Stimulated activated CD8-positive, alpha-beta memory T cell treated with anti-CD3 and anti-CD28 coated beads, Interleukin-4, amount 100 ng/mL, for 48 hours (primary cell): ENCODE measurements around the gene NANOS3.
"Not testable (repeated sequence)": the region's sequence is repeated elsewhere in the genome, so short reads cannot be mapped to it uniquely, and the experiment has no call there.

Experiments
- DNase-seq: peaks from one replicate; pipeline ENCODE4 v3.0.0-alpha.2; 2020

Gene NANOS3

DNA sequence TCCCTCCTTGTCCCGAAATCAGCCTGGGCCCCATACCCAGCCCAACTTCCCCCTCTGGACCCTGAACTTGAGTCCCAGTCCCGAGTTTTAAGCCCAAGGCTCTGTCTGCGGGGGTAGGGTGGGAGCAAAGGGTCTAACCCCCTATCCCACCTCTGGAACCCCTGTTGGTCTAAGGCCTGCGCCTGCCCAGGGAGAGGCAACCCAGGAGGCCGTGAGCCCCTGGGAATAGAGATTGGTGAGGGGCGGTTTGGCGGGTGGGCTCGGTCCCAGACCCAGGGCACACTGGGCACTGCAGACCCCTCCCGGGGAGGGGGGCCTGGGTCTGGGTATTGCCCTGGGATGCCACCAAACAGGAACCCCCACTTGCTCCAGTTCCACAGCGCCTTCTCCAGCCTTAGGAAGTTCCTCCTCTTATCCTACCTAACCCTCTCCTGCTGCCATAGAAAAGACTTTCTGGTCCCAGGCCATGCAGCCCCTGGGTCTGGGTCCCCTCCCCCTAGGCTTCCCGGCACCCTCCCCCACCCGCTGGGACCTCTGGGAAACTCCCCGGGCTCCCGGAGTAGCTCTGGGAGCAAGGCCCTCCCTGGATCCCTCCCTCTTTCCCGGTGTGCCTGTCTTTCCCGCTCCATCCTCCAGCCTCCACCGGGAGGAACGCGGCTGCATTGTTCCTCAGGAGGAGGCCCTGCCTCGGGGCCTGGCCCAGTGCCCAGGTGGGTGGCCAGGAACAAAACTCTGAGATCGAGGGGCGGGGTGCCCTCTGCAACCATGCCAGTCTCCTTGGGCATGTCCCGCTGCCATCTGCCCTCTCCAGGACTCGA, 33.6 kb upstream of the NANOS3 start:
- DNase-seq: peak; percentile 30

DNA sequence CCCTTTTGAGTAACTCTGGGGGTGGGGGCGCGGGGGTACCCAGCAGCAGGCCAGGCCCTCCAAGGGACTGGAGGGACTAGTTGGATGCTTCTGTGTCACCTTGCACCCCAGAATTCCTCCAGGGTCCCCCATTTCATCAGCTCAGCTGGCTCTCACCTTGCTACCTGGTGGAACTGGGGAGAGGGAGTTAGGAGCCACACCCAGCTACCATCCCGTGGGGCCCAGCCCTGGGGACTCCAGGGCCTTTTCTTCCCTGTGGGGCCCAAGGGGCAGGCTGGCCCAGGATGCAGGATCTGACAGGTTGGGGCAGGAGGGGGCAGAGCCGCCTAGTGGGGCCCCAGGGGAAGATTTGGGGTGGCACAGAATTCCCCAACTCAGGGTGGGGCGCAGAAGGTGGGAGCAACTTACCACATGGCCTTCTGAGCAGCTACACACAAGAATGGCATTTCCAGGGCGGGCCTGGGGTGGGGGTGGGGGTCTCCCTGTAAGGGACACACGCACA, 32.8 kb upstream of the NANOS3 start:
- peak; percentile 30 for DNase-seq

DNA sequence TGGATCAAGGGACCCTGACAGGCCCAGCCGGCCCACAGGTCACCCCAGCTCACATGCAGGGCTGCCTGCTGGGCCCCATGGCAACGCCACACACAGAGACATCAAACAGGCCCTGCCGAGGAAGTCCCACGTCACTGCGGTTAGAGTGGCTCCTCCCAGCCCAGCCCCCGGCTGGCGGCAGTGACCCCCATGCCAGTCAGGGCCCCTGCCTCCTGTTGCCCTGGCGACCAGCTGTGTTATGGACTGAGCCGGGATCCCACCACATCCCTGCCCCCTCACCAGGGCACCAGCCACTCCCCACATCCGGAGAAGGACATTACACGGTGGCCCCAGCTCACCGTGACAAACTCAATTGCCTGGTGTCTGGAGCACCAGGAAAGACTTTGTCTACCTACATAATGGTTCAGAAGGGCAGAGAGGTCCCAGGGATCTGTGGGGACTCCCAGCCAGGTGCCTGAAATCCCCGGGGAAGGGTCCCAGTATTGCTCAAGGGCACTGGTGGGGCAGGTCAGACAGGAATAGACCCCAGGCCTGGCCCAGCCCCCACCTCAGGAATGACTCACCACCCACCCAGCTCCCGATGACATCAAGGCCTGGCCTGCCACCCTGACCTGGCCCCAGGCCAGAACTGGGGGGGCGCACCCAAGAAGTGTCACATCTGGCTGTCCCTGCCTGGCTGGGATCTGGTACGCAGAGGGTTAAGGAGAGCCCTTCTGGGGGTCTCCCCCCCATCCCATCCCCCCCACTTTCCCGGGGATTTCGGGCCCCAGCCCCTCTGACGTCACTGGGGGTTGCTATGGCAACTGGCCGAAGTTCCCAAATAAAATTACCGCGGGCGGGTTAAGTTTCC, 30.2 kb upstream of the NANOS3 start:
- peak; percentile 98 for DNase-seq

GRCh38 chr19:13847407-13848339, 29.3 kb upstream of the NANOS3 start:
- peak; percentile 87 for DNase-seq

DNA sequence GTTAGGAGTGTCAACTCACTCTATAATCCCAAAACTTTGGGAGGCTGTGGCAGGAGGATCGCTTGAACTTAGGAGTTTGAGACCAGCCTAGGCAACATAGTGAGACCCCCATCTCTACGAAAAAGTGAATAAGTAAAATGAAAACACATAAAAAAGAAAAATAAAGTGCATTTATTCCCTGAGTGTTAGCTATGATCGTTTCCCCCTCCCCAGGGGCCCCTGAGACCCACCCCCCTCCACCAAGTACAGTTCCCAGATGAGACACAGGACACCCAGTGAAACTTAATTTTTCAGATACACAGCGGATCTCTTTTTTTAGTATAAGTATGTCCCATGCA, 28.6 kb upstream of the NANOS3 start:
- DNase-seq: no peak

GRCh38 chr19:13848798-13849676, 27.9 kb upstream of the NANOS3 start:
- DNase-seq: no peak

DNA sequence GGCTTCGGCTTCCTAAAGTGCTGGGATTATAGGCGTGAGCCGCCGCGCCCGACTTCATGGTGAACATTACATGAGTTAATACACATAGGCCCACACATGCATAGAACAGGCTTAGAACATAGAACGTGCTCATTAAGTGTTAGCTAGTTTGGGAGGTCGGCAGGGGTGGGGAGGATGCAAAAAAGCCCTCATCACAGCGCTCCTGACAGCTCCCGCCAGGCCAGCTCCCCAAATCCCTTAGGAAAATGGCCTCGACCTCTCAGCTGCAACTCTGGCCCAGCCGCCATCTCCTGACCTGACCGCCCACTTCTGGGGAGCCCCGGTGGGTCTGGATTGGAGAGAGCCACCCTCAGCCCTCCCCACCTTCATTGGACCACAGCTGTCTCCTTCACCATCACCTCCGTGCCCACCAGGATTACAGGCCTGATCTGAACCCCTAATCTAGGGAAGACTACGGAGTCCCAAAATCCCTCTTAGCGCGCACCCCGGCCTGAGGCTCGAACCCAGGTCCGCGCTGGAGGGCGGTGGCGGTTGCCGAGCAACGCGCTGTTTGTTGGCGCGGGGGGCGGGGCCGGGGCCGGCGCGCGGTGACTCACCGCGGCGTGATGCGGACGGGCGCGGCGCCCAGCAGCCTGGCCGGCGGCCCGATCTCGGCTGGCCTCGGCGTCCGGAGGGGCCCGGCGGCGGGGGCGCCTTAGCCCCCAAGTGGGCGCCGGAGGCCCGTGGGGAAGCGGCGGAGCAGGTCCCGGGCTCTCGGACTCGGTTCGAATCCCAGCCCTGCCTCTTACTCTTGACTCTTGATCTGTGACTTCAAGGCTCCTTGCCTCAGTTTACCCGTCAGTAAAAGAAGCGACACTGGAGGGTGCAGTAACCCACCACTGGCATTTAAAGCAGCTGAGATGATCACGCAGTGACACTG, 26.7 kb upstream of the NANOS3 start:
- DNase-seq: peak; percentile 82

DNA sequence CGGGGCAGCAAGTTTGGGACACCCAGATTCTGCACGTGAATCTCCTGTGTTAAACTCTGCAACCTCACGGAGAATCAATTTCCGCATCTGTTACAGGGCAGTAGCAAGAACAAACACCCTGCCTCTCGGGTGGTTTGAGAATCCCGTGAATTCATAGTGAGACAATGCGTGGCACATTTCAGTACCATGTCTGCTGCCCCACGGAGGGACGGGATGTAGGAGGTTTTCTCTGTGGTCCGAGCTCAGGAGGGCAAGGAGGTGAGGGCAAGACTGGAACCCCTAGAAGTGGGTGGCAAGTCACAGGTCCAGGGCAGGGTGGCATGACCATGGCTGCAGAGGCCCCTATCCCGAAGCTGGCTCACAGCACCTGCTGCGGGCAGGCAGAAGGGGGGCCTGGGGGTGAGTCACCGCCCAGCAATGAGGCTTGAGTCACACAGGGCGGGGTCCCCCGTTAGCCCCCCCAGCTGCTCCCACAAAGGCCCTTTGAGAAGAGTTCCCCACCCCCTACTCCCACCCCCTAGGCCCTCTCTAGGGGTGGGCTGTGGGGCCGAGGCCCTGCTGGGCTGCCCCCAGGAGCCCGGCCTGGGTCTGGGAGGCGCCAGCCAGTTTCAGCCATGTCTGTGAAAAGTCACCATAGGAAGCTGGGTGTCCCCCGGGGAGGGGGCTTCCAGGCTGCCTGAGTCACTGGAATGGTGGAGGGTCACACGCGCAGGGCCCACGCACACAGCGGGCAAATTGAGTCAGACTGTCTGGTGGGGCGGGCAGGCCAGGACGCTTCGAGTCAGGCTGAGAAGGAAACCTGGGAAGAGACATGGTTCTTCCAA, 25.8 kb upstream of the NANOS3 start:
- peak; percentile 74 for DNase-seq

DNA sequence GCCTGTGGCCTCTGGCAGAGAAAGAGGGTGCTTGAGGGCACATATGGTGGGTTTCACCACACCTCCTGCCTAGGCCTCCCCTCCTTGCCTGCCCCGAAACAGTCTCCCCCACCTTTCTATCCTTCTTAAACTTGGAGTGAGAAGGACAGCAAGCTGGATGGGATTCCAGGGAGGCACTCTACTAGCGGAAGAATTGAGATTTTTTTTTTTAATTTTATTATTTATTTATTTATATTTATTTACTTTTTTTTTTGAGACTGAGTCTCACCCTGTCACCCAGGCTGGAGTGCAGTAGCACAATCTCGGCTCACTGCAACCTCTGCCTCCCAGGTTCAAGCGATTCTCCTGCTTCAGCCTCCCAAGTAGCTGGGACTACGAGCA, 25.2 kb upstream of the NANOS3 start:
- not testable (repeated sequence) for DNase-seq

DNA sequence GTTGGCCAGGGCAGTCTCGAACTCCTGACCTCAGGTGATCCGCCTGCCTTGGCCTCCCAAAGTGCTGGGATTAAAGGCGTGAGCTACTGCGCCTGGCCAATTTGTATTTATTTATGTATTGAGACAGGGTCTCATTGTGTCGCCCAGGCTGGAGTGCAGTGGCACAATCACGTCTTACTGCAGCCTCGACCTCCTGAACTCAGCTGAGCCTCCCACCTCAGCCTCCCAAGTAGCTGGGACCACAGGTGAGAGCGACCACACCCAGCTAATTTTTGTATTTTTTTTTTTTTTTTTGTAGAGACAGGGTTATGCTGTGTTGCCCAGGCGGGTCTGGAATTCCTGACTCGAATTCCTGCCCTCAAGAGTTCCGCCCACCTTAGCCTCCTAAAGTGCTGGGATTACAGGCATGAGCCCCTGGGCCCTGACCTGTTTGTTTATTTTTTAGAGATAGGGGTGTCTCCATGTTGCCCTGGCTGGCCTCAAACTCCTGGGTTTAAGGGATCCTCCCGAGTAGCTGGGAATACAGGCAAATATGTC, 24.7 kb upstream of the NANOS3 start:
- not testable (repeated sequence) for DNase-seq

DNA sequence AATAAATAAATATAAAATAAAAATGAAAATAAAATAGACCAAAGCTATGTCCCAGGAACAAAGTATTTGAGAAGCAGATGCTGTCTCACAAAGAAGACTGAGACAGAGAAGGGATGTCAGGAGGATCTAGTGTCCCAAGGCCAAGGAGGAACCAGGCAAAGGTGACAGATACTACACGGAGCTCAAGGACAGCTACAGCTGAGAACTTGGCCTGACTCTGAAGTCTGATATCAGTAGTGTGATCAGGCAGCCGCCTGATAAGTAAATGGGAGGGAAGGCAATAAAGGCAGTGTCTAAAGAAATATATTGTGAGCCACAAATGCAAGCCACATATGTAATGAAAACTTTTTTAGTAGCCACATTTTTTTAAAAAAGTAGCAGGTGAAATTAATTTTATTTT, 20.4 kb upstream of the NANOS3 start:
- DNase-seq: no peak

DNA sequence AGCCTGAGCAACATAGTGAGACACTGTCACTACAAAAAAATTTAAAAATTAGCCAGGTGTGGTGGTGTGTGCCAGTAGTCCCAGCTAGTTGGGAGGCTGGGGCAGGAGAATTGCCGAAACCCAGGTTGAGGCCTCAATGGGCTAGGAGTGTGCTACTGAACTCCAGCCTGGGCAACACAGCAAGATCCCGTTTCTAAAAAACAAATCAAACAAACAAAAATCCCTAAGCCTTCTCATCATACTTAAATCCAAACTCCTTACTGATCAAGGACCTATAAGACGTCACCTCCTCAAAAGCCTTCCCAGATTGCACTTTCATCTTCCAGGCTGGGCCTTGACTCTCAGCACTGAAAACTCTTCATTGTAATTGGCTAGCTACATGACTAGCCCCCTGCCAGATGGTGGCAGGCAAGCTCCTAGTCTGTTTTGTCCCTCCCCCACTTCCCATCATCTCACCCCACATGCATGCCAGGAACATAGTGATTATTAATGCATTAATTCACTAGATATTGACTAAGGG, 17.5 kb upstream of the NANOS3 start:
- DNase-seq: no peak

- DNase-seq: no peak
Observed at GRCh38 chr19:13860679-13861391, 16.1 kb upstream of the NANOS3 start.

DNA sequence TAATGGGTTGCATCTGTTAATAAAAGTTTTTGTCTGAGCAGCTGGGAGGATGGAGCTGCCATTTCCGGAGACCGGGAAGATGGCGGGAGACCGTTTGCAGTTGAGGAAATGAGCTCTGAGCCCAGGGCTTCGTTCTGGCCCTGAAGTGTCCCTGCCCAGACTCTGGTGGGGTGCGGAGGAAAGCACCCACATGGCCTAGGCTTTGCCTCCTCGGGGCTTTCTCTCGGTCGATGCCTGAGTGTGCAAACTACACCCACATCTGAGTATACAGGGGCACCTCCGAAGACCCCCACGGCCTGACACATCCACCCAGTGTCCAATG, 15.6 kb upstream of the NANOS3 start:
- DNase-seq: no peak

DNA sequence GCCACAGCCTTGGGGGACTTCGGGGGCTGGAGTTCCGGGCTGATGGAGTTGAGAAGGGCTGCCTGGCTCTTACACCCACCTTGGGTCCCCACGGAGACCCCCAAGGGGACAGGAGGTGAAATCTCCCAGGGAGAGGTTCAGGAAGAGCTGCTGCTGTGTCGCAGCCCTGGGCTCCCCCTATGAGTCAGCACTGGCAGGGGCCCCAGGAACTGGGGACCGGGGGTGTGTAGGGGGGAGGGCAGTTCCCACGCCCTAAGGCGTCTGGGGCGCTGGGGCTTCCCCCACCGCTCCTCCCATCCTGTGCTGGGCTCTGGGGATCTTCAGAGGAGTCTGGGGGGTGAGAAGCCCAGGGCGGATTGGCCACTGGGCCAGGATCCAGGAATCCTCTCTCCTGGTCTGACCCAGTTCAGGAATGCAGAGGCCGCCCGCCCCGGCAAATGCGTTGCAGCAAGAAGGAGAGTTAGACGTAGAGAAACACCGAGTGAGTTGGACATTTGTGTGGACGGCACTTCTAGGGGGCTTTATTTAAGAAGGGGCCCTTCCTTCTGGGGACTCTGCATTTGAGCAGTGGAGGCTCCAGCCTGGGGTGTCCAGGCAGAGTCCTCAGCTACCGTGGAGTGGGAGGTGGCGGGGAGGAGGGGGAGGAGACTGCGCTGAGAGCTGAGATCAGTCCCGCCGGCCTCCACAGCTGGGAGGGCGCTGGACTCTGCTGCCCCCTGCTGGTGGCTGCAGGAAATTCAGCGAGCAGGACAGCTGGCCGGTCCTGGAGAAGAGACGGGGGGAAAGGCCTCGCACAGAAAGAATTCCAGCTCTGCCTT, 15.0 kb upstream of the NANOS3 start:
- DNase-seq: peak; percentile 95

- DNase-seq: no peak
Observed at GRCh38 chr19:13864046-13864666, 12.8 kb upstream of the NANOS3 start.
